Measurements from ENCODE around the gene ALAD.

ALAD gene

GRCh38 chr9:113373256-113373655 lies 27.8 kb downstream of the ALAD start:
- no peak for DNase-seq (ENCODE audit: low read depth)

DNA sequence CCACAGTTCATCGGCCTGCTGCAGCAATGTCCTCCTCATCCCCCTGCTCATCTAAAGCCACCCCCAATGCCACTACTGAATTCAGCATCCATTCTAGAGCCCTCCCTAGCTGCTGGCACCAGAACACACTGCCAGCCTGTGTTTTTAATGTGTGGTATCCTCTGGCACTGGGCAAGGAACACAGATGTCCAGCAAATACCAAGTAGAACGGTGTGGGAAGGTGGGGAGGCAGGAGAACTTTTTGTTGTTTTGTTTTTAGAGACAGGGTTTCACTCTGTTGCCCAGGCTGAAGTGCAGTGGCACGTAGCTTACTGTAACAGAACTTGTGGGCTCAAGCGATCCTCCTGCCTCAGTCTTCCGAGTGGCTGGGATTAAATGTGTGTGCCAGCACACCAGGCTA lies 29.0 kb downstream of the ALAD start:
- no peak for DNase-seq (ENCODE audit: low read depth)

DNA sequence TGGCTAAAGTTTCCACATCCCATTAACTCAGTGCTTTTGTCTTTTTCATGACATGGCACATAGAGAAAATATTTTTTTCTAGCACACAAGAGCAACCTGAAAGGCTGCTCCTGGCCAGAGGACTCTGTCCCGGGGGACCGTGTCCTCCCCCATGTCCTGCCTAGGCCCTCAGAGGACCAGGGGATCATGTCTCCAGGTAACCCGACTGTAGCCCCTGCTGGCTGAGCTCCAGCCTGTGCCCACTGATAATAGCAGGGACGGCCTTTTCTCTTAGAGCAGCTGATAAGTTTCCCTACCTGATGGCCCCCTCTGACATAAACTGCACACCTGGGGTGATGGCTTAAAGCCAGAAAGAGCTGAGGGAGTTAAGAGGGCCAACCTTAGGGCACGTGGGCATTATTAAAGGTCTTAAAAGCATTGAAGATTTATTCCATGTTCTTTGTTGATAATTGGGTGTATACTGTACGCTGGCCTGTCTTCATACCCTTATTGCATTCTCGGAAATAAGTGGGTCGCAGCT lies 30.2 kb downstream of the ALAD start:
- no peak for DNase-seq (ENCODE audit: low read depth)

DNA sequence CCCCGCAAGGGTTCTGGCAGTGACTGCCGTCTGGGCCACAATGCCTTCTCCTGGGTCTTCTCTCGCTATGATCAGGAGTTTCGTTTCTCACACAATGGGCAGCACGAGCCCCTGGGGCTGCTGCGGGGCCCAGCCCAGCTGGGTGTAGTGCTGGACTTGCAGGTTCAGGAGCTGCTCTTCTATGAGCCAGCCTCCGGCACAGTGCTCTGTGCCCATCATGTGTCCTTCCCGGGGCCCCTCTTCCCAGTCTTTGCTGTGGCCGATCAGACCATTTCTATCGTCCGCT lies 31.3 kb downstream of the ALAD start:
- DNase-seq (ENCODE audit: low read depth), result no peak

DNA sequence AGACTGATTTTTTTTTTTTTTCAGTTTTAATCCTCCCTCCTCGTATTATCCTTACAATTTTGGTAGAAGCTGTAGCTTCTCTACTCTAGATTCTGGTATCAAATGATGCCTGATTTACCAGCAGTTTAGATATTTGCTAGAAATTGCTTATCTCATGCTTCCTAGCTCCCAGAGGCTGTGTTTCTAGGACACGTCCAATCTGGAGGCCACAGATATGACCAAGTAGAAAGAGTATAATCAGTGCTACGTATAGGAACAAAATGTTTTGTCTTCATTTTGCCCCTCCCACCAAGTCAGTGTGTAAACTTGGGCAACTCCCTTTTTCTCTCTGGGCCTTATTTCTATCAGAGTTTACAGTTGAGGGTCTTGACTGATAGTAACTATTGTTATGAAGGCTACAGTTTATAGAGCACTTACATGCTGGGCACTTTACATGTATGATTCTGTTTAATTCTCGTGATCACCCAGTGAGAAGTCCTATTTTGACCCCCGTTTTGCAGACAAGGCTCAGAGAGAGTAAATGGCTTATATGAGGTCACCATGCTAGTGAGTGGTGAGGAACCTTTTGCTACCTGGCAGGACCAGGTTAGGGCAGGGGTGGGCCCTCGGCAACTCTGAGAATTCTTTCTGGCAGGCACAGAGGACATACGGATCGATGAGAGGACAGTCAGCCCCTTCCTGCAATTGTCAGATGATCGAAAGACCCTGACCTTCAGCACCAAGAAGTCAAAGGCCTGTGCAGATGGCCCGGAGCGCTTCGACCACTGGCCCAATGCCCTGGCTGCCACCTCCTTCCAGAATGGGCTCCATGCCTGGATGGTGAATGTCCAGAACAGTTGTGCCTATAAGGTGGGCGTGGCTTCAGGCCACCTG lies 31.9 kb downstream of the ALAD start:
- DNase-seq (ENCODE audit: low read depth), result no peak

DNA sequence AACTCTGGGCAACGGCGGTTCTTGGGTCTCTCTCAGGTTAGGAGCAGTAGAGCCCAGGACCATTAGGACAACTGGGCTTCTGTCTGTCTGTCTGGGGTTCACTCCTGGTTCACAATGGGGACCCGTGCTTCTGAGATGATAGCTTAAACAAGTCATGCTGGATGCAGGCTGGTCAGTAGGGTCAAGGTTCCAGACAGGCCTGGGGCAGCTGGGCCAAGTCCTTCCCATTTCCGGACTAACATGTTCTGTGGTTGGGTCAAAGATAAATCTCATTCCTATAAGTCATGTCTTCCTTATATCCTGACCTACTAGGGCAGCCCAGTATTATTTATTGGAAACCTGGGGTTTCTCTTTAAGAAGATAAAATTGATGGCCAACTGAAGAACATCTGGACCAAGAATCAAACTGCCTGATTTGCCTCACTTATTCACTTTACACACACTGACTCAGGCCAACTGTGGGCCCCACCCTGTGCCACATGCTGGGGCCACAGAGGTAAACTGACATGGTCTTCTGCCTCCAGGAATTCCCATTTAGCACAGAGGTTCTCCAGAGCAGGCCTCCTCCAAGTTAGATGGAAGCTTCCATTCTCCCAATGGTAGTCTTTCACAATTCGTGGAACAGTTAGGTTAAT lies 32.6 kb downstream of the ALAD start:
- no peak for DNase-seq (ENCODE audit: low read depth)

DNA sequence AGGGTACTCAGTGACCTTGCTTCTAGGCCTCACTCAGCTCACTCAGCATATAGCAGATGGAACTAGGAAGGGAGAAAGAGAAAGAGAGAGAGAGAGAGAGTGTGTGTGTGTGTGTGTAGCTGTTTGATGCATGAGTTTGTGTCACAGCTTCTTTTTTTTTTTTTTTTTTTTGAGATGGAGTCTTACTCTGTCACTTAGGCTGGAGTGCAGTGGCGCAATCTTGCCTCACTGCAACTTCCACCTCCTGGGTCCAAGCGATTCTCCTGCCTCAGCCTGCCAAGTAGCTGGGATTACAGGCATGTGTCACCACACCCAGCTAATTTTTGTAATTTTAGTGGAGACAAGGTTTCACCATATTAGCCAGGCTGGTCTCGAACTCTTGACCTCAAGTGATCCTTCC lies 35.4 kb downstream of the ALAD start:
- peak; percentile 22 for DNase-seq (ENCODE audit: low read depth)

DNA sequence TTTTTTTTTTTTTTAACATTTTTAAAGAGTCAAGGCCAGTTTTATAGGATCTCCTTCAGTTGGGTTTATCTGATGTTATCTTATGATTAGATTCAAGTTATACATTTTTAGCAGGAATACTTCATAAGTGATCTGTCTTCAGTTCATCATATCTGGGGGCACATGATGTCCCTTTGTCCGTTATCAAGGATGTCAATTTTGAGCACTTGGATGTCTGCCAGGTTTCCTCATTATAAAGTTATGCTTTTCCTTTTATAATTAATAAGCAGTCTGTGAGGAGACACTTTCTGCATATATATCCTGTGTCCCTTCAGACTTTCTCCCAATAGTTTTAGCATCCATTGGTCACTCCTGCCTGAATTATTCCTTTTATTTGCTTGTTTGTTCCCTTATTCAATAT lies 36.1 kb downstream of the ALAD start:
- DNase-seq (ENCODE audit: low read depth), result no peak

- DNase-seq (ENCODE audit: low read depth), result no peak
Measured at GRCh38 chr9:113363336-113363735, 37.7 kb downstream of the ALAD start.

DNA sequence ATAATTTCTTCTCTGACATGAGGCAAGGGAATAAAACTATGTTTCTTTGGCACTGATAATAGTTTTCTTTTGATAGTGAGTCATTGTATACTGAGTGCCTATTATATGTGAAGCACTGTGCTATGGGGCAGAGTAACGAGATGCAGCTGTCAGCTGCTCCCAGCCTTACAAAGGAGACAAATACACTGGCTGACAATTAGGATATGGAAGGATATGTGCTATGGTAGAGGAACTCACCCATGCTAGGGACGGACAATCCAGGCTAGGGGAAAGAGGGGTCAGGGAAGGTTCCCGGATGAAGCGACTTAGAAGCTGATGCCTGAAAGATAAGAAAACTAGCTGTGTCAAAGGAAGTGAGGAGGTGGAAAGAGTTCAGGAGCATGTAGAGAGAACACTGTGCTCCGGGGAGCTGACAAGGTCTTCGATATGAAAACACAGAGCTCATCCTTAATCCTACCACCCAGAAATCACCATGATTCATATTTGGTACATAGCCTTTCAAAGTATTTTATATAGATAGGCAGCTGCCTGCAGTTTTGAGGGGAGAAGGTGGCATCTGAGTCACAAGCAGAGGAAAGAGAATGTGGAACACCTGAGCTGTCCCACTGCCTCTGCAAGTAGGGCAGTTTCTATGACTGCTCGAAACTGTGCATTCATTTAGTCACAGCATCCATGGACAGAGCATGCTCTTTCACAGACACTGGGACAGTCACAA lies 39.6 kb downstream of the ALAD start:
- peak; percentile 60 for DNase-seq (ENCODE audit: low read depth)

GRCh38 chr9:113360242-113360842 lies 40.7 kb downstream of the ALAD start:
- no peak for DNase-seq (ENCODE audit: low read depth)

DNA sequence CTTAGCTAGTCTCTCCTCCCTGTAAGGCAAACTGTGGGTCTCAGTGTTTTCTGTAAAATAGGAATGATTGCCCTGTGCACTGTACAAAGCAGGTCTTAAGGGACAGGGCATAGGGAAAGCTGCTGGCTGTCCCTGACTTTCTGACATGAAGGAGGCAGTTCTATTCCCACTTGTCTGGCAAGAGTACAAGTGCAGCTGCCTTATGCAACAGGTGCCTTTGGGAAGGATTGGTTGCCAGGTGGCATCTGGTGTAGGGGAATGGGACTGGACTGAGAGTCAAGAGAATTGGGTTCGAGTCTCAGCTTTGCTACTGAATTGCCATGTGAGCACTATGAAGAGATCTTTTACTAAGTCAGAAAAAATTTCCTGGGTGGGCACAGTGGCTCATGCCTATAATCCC lies 41.7 kb downstream of the ALAD start:
- DNase-seq (ENCODE audit: low read depth), result no peak

GRCh38 chr9:113356686-113357292 lies 44.3 kb downstream of the ALAD start:
- no peak for DNase-seq (ENCODE audit: low read depth)

GRCh38 chr9:113355040-113355596 lies 46.0 kb downstream of the ALAD start:
- peak; percentile 26 for DNase-seq (ENCODE audit: low read depth)

- DNase-seq (ENCODE audit: low read depth), result no peak
Measured at GRCh38 chr9:113352411-113352810, 48.7 kb downstream of the ALAD start.

DNA sequence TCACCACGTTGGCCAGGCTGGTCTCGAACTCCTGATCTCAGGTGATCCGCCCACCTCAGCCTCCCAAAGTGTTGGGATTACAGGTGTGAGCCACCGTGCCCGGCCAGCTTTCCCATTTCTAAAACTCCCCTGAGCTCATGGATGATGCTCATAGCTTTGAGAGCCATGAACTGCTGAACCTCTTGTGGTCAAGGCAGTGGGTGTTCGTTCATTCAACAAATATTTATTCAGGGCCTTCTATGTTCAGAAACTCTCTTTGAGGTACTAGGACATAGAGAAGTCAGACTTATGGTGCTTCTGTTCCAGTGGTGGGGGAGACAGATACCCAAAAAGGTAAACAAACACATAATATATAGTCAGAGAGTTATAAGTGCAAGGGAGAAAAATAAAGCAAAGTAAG lies 49.1 kb downstream of the ALAD start:
- DNase-seq (ENCODE audit: low read depth), result no peak

GRCh38 chr9:113350937-113351336 lies 50.1 kb downstream of the ALAD start:
- DNase-seq (ENCODE audit: low read depth), result no peak

DNA sequence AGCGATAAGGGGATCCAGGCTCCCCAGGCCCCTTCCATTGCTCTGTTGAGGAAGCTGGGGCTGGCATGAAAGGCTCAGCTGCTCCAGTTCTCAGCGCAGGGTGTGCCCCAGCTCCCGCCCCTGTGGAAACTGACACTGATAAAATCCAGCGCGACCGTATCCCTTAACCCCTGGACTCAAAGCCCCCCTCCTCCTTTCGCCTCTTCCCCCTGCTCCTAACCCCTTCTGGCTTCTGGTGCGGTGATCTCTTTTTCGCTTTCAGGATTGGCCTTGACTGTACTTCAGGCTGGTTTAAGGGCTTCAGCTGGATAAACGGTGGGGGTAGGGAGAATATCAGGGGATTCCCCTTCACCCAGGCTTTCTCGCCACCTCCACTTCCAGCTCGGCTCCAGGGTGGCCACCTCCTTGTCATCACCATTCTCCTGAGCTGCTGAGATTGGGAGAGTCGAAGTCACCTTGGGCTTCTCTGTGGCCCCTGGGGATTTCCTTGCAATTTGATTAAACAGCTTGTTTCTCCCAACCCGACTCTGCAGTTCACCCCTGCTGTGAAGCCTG lies 50.9 kb downstream of the ALAD start:
- DNase-seq (ENCODE audit: low read depth), result no peak

GRCh38 chr9:113349445-113350094 lies 51.5 kb downstream of the ALAD start, which contains the start of gene BSPRY:
Gene BSPRY (plus strand): TSS chr9:113349541. CDS start chr9:113349580, 39 bp downstream.
- no peak for DNase-seq (ENCODE audit: low read depth)

GRCh38 chr9:113349066-113349444 lies 52.0 kb downstream of the ALAD start:
- no peak for DNase-seq (ENCODE audit: low read depth)

- DNase-seq (ENCODE audit: low read depth), result no peak
Measured at GRCh38 chr9:113348437-113348836, 52.6 kb downstream of the ALAD start.

All from EH (cell line).